H9 (cell line): ENCODE measurements around the gene POLDIP3. TPM values are rescaled to one million over a fixed set of nuclear protein-coding genes. Genes with fewer than 3 reads are reported as not detected.
"Not testable (repeated sequence)": the region's sequence is repeated elsewhere in the genome, so short reads cannot be mapped to it uniquely, and the experiment has no call there.

Source experiments
- DNase-seq: peaks from one replicate; pipeline ENCODE4 v3.0.0-alpha.2; 2017
- H2AFZ ChIP-seq: one replicate; pipeline ENCODE4 v1.6.1; 2013; ENCODE audit warnings: mild to moderate bottlenecking, low read length, control low read depth, moderate library complexity
- H2AK5ac ChIP-seq: 2 replicates; pipeline ENCODE4 v1.6.1; 2013; ENCODE audit warnings: low read length, control low read depth, mixed read lengths; ENCODE audit not compliant: insufficient read length
- H2BK120ac ChIP-seq: one replicate; pipeline ENCODE4 v1.6.1; 2013; ENCODE audit warnings: low read depth, mild to moderate bottlenecking, low read length, control low read depth, inconsistent platforms; ENCODE audit not compliant: poor library complexity, severe bottlenecking
- H2BK12ac ChIP-seq: 2 replicates; pipeline ENCODE4 v1.6.1; 2013; ENCODE audit warnings: low read length, control low read depth, mixed read lengths, low read depth; ENCODE audit not compliant: insufficient read length
- H2BK15ac ChIP-seq: 2 replicates; pipeline ENCODE4 v1.6.1; 2013; ENCODE audit warnings: low read depth, low read length, control low read depth
- H2BK20ac ChIP-seq: one replicate; pipeline ENCODE4 v1.6.1; 2013; ENCODE audit warnings: low read depth, mild to moderate bottlenecking, low read length, control low read depth, inconsistent platforms; ENCODE audit not compliant: poor library complexity, severe bottlenecking
- H2BK5ac ChIP-seq: 2 replicates; pipeline ENCODE4 v1.6.1; 2013; ENCODE audit warnings: low read length, control low read depth, mixed read lengths; ENCODE audit not compliant: insufficient read length
- H3K14ac ChIP-seq: 2 replicates; pipeline ENCODE4 v1.6.1; 2013; ENCODE audit warnings: low read length, control low read depth; ENCODE audit not compliant: insufficient read depth
- H3K18ac ChIP-seq: 2 replicates; pipeline ENCODE4 v1.6.1; 2013; ENCODE audit warnings: low read depth, mild to moderate bottlenecking, mixed read lengths, low read length, control low read depth; ENCODE audit not compliant: insufficient read length
- H3K23ac ChIP-seq: 2 replicates; pipeline ENCODE4 v1.6.1; 2013; ENCODE audit warnings: low read length, control low read depth, mixed read lengths, low read depth; ENCODE audit not compliant: insufficient read length
- H3K23me2 ChIP-seq: 2 replicates; pipeline ENCODE4 v1.6.1; 2013; ENCODE audit warnings: low read depth, mild to moderate bottlenecking, mixed read lengths, low read length, control low read depth; ENCODE audit not compliant: insufficient read length, poor library complexity, severe bottlenecking
- H3K27ac ChIP-seq: 2 replicates; pipeline ENCODE4 v1.5.1; 2013; ENCODE audit warnings: low read length, control low read depth, mixed read lengths, low read depth; ENCODE audit not compliant: insufficient read length
- H3K27me3 ChIP-seq: 2 replicates; pipeline ENCODE4 v1.6.1; 2013; ENCODE audit warnings: low read length, control low read depth, inconsistent platforms; ENCODE audit not compliant: insufficient read depth
- H3K4ac ChIP-seq: 2 replicates; pipeline ENCODE4 v1.6.1; 2013; ENCODE audit warnings: low read depth, mild to moderate bottlenecking, control low read depth, inconsistent platforms, low read length, moderate library complexity
- H3K4me1 ChIP-seq: 2 replicates; pipeline ENCODE4 v1.6.1; 2013; ENCODE audit warnings: low read length, control low read depth, inconsistent platforms; ENCODE audit not compliant: insufficient read depth
- H3K4me2 ChIP-seq: 2 replicates; pipeline ENCODE4 v1.6.1; 2013; ENCODE audit warnings: low read length, control low read depth, mixed read lengths; ENCODE audit not compliant: insufficient read length, insufficient read depth
- H3K56ac ChIP-seq: 2 replicates; pipeline ENCODE4 v1.6.1; 2013; ENCODE audit warnings: low read depth, mild to moderate bottlenecking, mixed read lengths, low read length, control low read depth; ENCODE audit not compliant: insufficient read length
- H3K79me1 ChIP-seq: 2 replicates; pipeline ENCODE4 v1.6.1; 2013; ENCODE audit warnings: low read depth, mild to moderate bottlenecking, moderate library complexity, low read length, control low read depth, inconsistent platforms; ENCODE audit not compliant: insufficient read depth, poor library complexity, severe bottlenecking
- H3K79me2 ChIP-seq: 2 replicates; pipeline ENCODE4 v1.6.1; 2013; ENCODE audit warnings: low read length, control low read depth, inconsistent platforms; ENCODE audit not compliant: insufficient read depth
- H3K9ac ChIP-seq: 2 replicates; pipeline ENCODE4 v1.6.1; 2013; ENCODE audit warnings: low read length, control low read depth, mixed read lengths; ENCODE audit not compliant: insufficient read length; ENCODE audit errors: extremely low read depth
- H3K9me3 ChIP-seq: one replicate; pipeline ENCODE4 v1.6.1; 2013; ENCODE audit warnings: low read depth, low read length, inconsistent platforms; ENCODE audit not compliant: control insufficient read depth
- H3T11ph ChIP-seq: one replicate; pipeline ENCODE4 v1.6.1; 2013; ENCODE audit warnings: mild to moderate bottlenecking, low read length, control low read depth, inconsistent platforms
- H4K20me1 ChIP-seq: one replicate; pipeline ENCODE4 v1.6.1; 2013; ENCODE audit not compliant: control insufficient read depth, insufficient read length, insufficient read depth
- H4K5ac ChIP-seq: 2 replicates; pipeline ENCODE4 v1.6.1; 2013; ENCODE audit warnings: low read depth, mild to moderate bottlenecking, mixed read lengths, low read length, control low read depth; ENCODE audit not compliant: insufficient read length
- H4K8ac ChIP-seq: replicated peaks from 2 replicates; pipeline ENCODE4 v1.6.1; 2013; ENCODE audit warnings: low read length, control low read depth, mixed read lengths, low read depth; ENCODE audit not compliant: insufficient read length
- H4K91ac ChIP-seq: 2 replicates; pipeline ENCODE4 v1.6.1; 2013; ENCODE audit warnings: low read depth, mild to moderate bottlenecking, moderate library complexity, mixed read lengths, low read length, control low read depth; ENCODE audit not compliant: insufficient read length
- H3K27ac Mint-ChIP-seq, 3 experiments: 2 replicates in 2 of 3; 3 replicates in 1 of 3; pipeline ENCODE4 v1.8.0; 2020 to 2021; ENCODE audit warnings: mixed read lengths in 3 of 3, mild to moderate bottlenecking in 1 of 3, moderate library complexity in 1 of 3
- H3K27me3 Mint-ChIP-seq: 2 replicates; pipeline ENCODE4 v1.8.0; 2021; ENCODE audit warnings: low read depth, mild to moderate bottlenecking, moderate library complexity, mixed read lengths
- H3K36me3 Mint-ChIP-seq, 3 experiments: 2 replicates in 2 of 3; 3 replicates in 1 of 3; pipeline ENCODE4 v1.8.0; 2020 to 2021; ENCODE audit warnings: low read depth in 3 of 3, mixed read lengths in 3 of 3; ENCODE audit not compliant: insufficient read depth in 1 of 3
- H3K4me1 Mint-ChIP-seq, 2 experiments: 2 replicates each; pipeline ENCODE4 v1.8.0; 2020; ENCODE audit warnings: mixed read lengths in 2 of 2
- H3K4me3 Mint-ChIP-seq, 2 experiments: 2 replicates in 1 of 2; 3 replicates in 1 of 2; pipeline ENCODE4 v1.8.0; 2020 to 2021; ENCODE audit warnings: mild to moderate bottlenecking in 2 of 2, mixed read lengths in 2 of 2, moderate library complexity in 1 of 2
- H3K9me3 Mint-ChIP-seq, 2 experiments: 2 replicates in 1 of 2; 3 replicates in 1 of 2; pipeline ENCODE4 v1.8.0; 2020; ENCODE audit warnings: mild to moderate bottlenecking in 2 of 2, mixed read lengths in 2 of 2, moderate library complexity in 1 of 2
- CTCF ChIP-seq: fragments of 200-600 bp; sonication (generic); conservative IDR thresholded peaks from 3 replicates; pipeline ENCODE4 v1.8.0; 2021; ENCODE audit warnings: antibody characterized with exemption, mild to moderate bottlenecking
- WGBS: extraction: QIAGEN DNeasy Blood & Tissue Kit; methylation state at CpG from one replicate; pipeline ENCODE4 v1.1.7; 2013; ENCODE audit warnings: missing lambda C conversion rate, low lambda C conversion rate, mixed read lengths; ENCODE audit not compliant: insufficient read length; ENCODE audit errors: extremely low coverage; 5-methylcytosine and 5-hydroxymethylcytosine counted together
- total RNA-seq: library from RNA; stranded (reverse); gene quantifications from 2 replicates; pipeline ENCODE4 v1.2.1, GENCODE V29; 2021

The POLDIP3 gene
- total RNA-seq, 1 experiment from 2014 or later, result 90.8 TPM

DNA sequence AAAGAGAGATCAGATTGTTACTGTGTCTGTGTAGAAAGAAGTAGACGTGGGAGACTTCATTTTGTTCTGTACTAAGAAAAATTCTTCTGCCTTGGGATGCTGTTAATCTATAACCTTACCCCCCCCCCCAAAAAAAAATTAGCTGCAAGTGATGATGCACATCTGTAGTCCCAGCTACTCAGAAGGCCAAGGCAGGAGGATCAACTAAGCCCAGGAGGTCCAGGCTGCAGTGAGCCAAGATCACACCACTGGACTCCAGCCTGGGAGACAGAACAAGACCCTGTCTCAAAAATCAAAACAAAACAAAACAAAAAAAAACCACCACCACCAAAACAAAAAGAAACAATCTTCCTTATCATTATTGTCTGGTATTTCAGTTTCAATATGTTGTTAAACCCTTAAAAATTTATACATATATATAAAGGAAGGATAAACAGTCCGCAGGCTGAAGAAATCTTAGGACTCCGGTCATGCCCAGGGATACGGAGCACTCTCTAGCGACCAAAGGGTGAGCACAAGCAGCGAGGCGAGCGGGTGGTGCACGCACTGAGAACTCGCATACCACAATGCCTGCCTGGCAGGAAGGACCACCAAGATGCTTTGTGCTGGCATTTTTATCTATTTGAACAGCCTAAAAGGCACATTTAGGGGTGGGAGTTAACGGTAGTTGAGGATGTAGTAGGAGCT lies 6.4 kb downstream of the POLDIP3 start:
- H2BK5ac ChIP-seq, result no peak overlapping the region
- H3K23me2 ChIP-seq, result no peaks in the 10 kb centered on the region
- no peak overlapping the region for H3K4ac ChIP-seq
- no peak overlapping the region for H4K5ac ChIP-seq
- H3K4me2 ChIP-seq, result no peak overlapping the region
- no peak for DNase-seq
- no peak overlapping the region for H3K14ac ChIP-seq
- H3K23ac ChIP-seq, result no peak overlapping the region
- no peak overlapping the region for H2BK15ac ChIP-seq
- peaks cover 7 to 19% of the 10 kb centered on the region in 2 experiments; a peak in 4 of 5 replicates for H3K9me3 Mint-ChIP-seq
- H2AFZ ChIP-seq, result no peak overlapping the region
- WGBS, result no CpG with 5 or more reads among the region's 11 CpGs
- no peak overlapping the region for H3K18ac ChIP-seq
- H4K8ac ChIP-seq, result no peak overlapping the region
- H2BK12ac ChIP-seq, result no peak overlapping the region
- peaks cover 43 to 77% (median 74%) of the 10 kb centered on the region in 3 experiments for H3K36me3 Mint-ChIP-seq
- no peaks in the 10 kb centered on the region for H3K9me3 ChIP-seq
- H2BK20ac ChIP-seq, result no peak overlapping the region
- peaks cover 38 to 43% of the 10 kb centered on the region in 2 experiments for H3K4me1 Mint-ChIP-seq
- H3K79me1 ChIP-seq, result peaks cover 29% of the 10 kb centered on the region
- no peaks in the 10 kb centered on the region for H3K27me3 Mint-ChIP-seq
- H3K27ac Mint-ChIP-seq, result peak overlapping the region in 1 of 3 experiments; percentile 67; a peak in 3 of 7 replicates
- H3K4me1 ChIP-seq, result peaks cover 5% of the 10 kb centered on the region; the same call in 1 of the 2 replicates
- H3K27ac ChIP-seq, result no peak overlapping the region
- no peak overlapping the region for H3T11ph ChIP-seq
- H3K9ac ChIP-seq, result no peak overlapping the region
- H2AK5ac ChIP-seq, result no peak overlapping the region
- no peak overlapping the region; a peak in 1 of 5 replicates for H3K4me3 Mint-ChIP-seq
- H4K91ac ChIP-seq, result no peak overlapping the region
- no peak overlapping the region for H2BK120ac ChIP-seq
- no peaks in the 10 kb centered on the region for H4K20me1 ChIP-seq
- H3K56ac ChIP-seq, result no peak overlapping the region
- no peak for TF ChIP-seq CTCF
- no peaks in the 10 kb centered on the region for H3K27me3 ChIP-seq
- peaks cover 52% of the 10 kb centered on the region for H3K79me2 ChIP-seq

- H4K20me1 ChIP-seq, H3K27ac ChIP-seq, H3K27ac Mint-ChIP-seq, H3K27me3 ChIP-seq, H3K4me2 ChIP-seq, H3K18ac ChIP-seq, H3K4me1 ChIP-seq, H2AK5ac ChIP-seq, H4K5ac ChIP-seq, DNase-seq, H3K4me3 Mint-ChIP-seq, H3K4ac ChIP-seq, H2BK5ac ChIP-seq, H2BK120ac ChIP-seq, H3K23me2 ChIP-seq, H3K9ac ChIP-seq, H3K56ac ChIP-seq, H2BK15ac ChIP-seq, H3K27me3 Mint-ChIP-seq, H3K23ac ChIP-seq, H2BK20ac ChIP-seq, H2AFZ ChIP-seq, H2BK12ac ChIP-seq, H3K9me3 ChIP-seq, H3K14ac ChIP-seq, H4K91ac ChIP-seq, H4K8ac ChIP-seq, H3T11ph ChIP-seq: not testable (repeated sequence)
- WGBS, result no CpG with 5 or more reads among the region's 31 CpGs
- Histone ChIP-seq H3K79me2 (peaks cover 46% of the 10 kb centered on the region; the same call in 1 of the 2 replicates), H3K79me1 (peaks cover 24% of the 10 kb centered on the region)
- Mint-ChIP-seq H3K4me1 (peaks cover 31 to 37% of the 10 kb centered on the region in 2 experiments), H3K9me3 (peaks cover 7 to 19% of the 10 kb centered on the region in 2 experiments; a peak in 4 of 5 replicates), H3K36me3 (peaks cover 44 to 77% (median 74%) of the 10 kb centered on the region in 3 experiments)
Measured at GRCh38 chr22:42607641-42608040, 7.0 kb downstream of the POLDIP3 start.
